K562 (cell line): ENCODE measurements around the gene SEZ6L.

ENCODE experiments used
- GATA2 ChIP-seq: sonication (generic); formaldehyde crosslinking; IDR thresholded peaks from 2 replicates; pipeline ENCODE4 v1.4.0; 2020; ENCODE audit warnings: mild to moderate bottlenecking, missing genetic modification reagents
- POLR2A ChIP-seq: fragments of 450-650 bp; conservative IDR thresholded peaks from 2 replicates; pipeline ENCODE4 v1.6.1; 2016
- ZC3H4 ChIP-seq: sonication (generic); formaldehyde crosslinking; IDR thresholded peaks from 2 replicates; pipeline ENCODE4 v1.9.0; 2021; ENCODE audit warnings: missing genetic modification reagents, borderline replicate concordance
- TF ChIP-seq, protein P1 (sequence below), 3 experiments: IDR thresholded peaks in 2 of 3; conservative IDR thresholded peaks in 1 of 3; 2 replicates each; pipeline ENCODE4 v1.5.1; 2011 to 2012; ENCODE audit warnings: low read length in 3 of 3, mild to moderate bottlenecking in 3 of 3, control low read depth in 2 of 3, improper control_type of control experiment in 1 of 3, inconsistent platforms in 1 of 3, low read depth in 1 of 3, mixed read lengths in 1 of 3, moderate library complexity in 1 of 3; ENCODE audit not compliant: insufficient read depth in 2 of 3

DNA sequence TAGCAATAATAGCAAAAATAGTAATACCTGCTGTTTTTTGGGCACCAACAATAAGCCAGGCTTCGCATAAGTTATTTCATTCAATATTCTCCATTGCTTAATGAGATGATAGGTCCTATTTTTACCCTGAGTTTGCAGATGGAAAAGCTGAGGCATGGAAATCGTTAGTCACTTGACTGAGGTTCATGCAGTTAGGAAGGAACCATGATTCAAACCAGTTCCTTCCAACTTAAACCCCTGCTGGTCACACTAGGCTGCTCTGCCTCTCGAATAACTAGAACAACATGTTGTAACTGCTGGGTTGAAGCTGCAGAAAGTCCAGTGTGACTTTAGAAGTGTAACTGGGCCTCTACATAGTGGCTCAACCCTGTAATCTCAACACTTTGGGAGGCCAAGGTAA lies 69.3 kb downstream of the SEZ6L start:
- TF ChIP-seq GATA2 (no peak), ZC3H4 (CRISPR knock-in tag) (no peak), POLR2A (no peak)
- TF ChIP-seq, protein P1, sequence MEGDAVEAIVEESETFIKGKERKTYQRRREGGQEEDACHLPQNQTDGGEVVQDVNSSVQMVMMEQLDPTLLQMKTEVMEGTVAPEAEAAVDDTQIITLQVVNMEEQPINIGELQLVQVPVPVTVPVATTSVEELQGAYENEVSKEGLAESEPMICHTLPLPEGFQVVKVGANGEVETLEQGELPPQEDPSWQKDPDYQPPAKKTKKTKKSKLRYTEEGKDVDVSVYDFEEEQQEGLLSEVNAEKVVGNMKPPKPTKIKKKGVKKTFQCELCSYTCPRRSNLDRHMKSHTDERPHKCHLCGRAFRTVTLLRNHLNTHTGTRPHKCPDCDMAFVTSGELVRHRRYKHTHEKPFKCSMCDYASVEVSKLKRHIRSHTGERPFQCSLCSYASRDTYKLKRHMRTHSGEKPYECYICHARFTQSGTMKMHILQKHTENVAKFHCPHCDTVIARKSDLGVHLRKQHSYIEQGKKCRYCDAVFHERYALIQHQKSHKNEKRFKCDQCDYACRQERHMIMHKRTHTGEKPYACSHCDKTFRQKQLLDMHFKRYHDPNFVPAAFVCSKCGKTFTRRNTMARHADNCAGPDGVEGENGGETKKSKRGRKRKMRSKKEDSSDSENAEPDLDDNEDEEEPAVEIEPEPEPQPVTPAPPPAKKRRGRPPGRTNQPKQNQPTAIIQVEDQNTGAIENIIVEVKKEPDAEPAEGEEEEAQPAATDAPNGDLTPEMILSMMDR (IDR thresholded peaks at IDR 0.05 in 2 of 3, conservative IDR thresholded peaks at IDR 0.05 in 1 of 3; ENCODE audit: insufficient read depth in 2 of 3, low read depth in 1 of 3, low read length in 3 of 3): no peak
